Bronchial epithelial cell (primary cell): ENCODE measurements around the gene CBFA2T2. TPM values are rescaled to one million over a fixed set of nuclear protein-coding genes. Genes with fewer than 3 reads are reported as not detected.

Source experiments
- DNase-seq: peaks from one replicate; pipeline ENCODE4 v3.0.0-alpha.2; 2010; ENCODE audit warnings: low read depth
- FAIRE-seq: peaks from 2 replicates; lab custom pipeline; 2011; peaks lifted over from hg19 to GRCh38; lab: Jason Lieb, UNC
- H3K27me3 ChIP-seq: 2 replicates; pipeline ENCODE4 v1.5.1; 2011; ENCODE audit warnings: low read length; ENCODE audit not compliant: control insufficient read depth, insufficient read depth
- H3K36me3 ChIP-seq: 2 replicates; pipeline ENCODE4 v1.5.1; 2011; ENCODE audit warnings: low read length; ENCODE audit not compliant: control insufficient read depth, insufficient read depth
- H3K4me3 ChIP-seq: 2 replicates; pipeline ENCODE4 v1.5.1; 2011; ENCODE audit warnings: mild to moderate bottlenecking, low read depth, low read length, control low read depth
- total RNA-seq: library from RNA; depleted of rRNA; stranded (reverse); fragments of >200 nt; gene quantifications from 2 replicates; pipeline ENCODE4 v1.2.1, GENCODE V29; 2014
- TF ChIP-seq, protein P1 (sequence below): IDR thresholded peaks from 2 replicates; pipeline ENCODE4 v1.5.1; 2011; ENCODE audit warnings: mild to moderate bottlenecking, moderate library complexity, low read length, control low read depth, inconsistent platforms; ENCODE audit not compliant: insufficient read depth, severe bottlenecking

Gene CBFA2T2
- total RNA-seq, 1 donor from 2014 or later: 5.3 TPM

DNA sequence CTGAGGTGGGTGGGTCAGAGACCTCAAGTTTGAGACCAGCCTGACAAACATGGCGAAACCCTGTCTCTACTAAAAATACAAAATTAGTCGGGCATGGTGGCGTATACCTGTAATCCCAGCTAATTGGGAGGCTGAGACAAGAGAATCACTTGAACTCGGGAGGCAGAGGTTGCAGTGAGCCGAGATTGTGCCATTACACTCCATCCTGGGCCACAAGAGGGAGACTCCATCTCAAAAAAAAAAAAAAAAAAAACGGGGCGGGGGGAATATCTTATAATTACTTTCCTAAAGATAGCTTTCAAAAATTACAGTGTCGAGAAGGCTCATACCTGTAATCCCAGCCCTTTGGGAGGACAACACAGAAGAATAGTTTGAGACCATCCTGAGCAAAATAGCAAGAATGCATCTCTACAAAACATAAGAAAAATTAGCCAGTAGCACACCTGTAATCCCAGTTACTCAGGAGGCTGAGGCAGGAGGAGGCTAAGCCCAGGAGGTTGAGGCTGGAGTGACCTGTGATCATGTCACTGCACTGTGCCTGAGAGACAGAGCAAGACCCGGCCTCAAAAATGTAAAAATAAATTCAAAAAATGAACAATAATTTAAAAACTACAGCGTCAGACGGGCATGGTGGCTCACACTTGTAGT lies 25.8 kb downstream of the CBFA2T2 start:
- no peaks in the 10 kb centered on the region for H3K36me3 ChIP-seq
- TF ChIP-seq, protein P1, sequence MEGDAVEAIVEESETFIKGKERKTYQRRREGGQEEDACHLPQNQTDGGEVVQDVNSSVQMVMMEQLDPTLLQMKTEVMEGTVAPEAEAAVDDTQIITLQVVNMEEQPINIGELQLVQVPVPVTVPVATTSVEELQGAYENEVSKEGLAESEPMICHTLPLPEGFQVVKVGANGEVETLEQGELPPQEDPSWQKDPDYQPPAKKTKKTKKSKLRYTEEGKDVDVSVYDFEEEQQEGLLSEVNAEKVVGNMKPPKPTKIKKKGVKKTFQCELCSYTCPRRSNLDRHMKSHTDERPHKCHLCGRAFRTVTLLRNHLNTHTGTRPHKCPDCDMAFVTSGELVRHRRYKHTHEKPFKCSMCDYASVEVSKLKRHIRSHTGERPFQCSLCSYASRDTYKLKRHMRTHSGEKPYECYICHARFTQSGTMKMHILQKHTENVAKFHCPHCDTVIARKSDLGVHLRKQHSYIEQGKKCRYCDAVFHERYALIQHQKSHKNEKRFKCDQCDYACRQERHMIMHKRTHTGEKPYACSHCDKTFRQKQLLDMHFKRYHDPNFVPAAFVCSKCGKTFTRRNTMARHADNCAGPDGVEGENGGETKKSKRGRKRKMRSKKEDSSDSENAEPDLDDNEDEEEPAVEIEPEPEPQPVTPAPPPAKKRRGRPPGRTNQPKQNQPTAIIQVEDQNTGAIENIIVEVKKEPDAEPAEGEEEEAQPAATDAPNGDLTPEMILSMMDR: peak; percentile 20
- no peaks in the 10 kb centered on the region for H3K27me3 ChIP-seq
- DNase-seq (no peak), FAIRE-seq (no peak)
- no peak overlapping the region for H3K4me3 ChIP-seq

GRCh38 chr20:33516882-33517281 lies 27.0 kb downstream of the CBFA2T2 start:
- no peak overlapping the region for H3K4me3 ChIP-seq
- no peaks in the 10 kb centered on the region for H3K36me3 ChIP-seq
- DNase-seq (peak; percentile 33), FAIRE-seq (no peak)
- TF ChIP-seq, protein P1: no peak
- H3K27me3 ChIP-seq: no peaks in the 10 kb centered on the region

DNA sequence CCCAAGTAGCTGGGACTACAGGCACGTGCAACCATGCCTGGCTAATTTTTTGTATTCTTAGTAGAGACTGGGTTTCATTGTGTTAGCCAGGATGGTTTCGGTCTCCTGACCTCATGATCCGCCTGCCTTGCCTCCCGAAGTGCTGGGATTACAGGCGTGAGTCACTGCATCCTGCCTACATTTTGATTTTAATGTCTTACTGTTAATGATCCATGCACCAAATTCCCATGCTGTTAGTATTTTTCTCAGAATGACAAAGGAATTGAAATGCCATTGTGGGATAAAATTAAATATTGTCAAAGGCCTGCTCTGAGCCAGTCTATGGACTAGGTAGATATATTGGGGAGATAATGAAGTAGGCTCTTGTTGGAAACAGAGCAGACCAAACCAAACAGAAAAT lies 28.2 kb downstream of the CBFA2T2 start:
- FAIRE-seq: no peak
- no peaks in the 10 kb centered on the region for H3K36me3 ChIP-seq
- peak; percentile 60 for DNase-seq
- H3K27me3 ChIP-seq: no peaks in the 10 kb centered on the region
- TF ChIP-seq, protein P1: no peak
- no peak overlapping the region for H3K4me3 ChIP-seq

- TF ChIP-seq, protein P1: no peak
- peaks cover 2% of the 10 kb centered on the region for H3K36me3 ChIP-seq
- DNase-seq (no peak), FAIRE-seq (no peak)
- no peak overlapping the region for H3K4me3 ChIP-seq
- no peaks in the 10 kb centered on the region for H3K27me3 ChIP-seq
These were observed 31.6 kb downstream of the CBFA2T2 start for GRCh38 chr20:33521461-33521860.

DNA sequence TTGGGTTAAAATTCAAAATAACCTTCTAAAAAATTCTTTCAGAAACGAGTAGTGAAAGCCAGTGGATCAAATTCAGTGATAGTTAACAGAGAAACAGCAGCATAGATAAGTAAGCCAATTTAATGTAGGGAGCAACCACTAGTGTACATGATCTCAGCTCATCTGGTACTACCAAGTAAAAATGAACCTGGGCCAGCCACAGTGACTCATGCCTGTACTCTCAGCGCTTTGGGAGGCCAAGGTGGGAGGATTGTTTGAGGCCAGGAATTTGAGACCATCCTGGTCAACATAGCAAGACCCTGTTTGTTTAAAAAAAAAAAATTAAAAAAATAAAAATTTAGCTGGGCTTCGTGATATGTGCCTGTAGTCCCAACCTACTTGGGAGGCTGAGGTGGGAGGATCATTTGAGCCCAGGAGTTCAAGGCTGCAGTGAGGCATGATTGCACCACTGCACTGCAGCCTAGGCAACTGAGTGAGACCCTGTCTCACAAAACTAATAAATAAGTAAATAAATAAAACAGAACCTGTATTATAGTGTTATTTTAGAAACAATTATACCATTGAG lies 32.4 kb downstream of the CBFA2T2 start:
- FAIRE-seq: no peak

More for the DNA sequence above, 32.4 kb downstream of the CBFA2T2 start:
- TF ChIP-seq, protein P1: no peak
- DNase-seq: no peak
- H3K36me3 ChIP-seq: peaks cover 2% of the 10 kb centered on the region
- no peaks in the 10 kb centered on the region for H3K27me3 ChIP-seq
- H3K4me3 ChIP-seq: no peak overlapping the region
